Caco-2 (cell line): Measurements from ENCODE around the gene MEF2B. TPM values are rescaled to one million over a fixed set of nuclear protein-coding genes. Genes with fewer than 3 reads are reported as not detected.
A peak's percentile ranks its signal among the peaks of the same experiment; 100 is the strongest.

Experiments used
- BruUV-seq: library from RNA; stranded (reverse); fragments of 400-500 nt; replicated peaks from 2 replicates; lab custom pipeline; 2021; lab: Mats Ljungman, UMichigan
- CTCF ChIA-PET: fragments of 300-600 bp; sonication (Branson Sonifier 250); formaldehyde crosslinking; loops from one replicate; lab custom pipeline; 2022; ENCODE audit warnings: antibody characterized with exemption; lab: Charles Lee
- POLR2A ChIA-PET: fragments of 300-600 bp; sonication (Branson Sonifier 250); formaldehyde crosslinking; loops from one replicate; lab custom pipeline; 2022; ENCODE audit warnings: antibody characterized with exemption; lab: Charles Lee
- DNase-seq, 2 experiments: peaks; one replicate each; pipeline versions ENCODE4 v3.0.0 to v3.0.0-alpha.2; 2020 to 2022
- H3K27me3 ChIP-seq: replicated peaks from 2 replicates; pipeline ENCODE4 v1.6.0; 2011; ENCODE audit warnings: low read length; ENCODE audit not compliant: control insufficient read depth, insufficient read depth
- H3K36me3 ChIP-seq: 2 replicates; pipeline ENCODE4 v1.5.1; 2011; ENCODE audit warnings: low read length; ENCODE audit not compliant: control insufficient read depth, insufficient read depth
- H3K4me1 ChIP-seq: fragments of 250-450 bp; sonication (Bioruptor Pico); 2 replicates; pipeline ENCODE4 v1.5.1; 2020; ENCODE audit warnings: mild to moderate bottlenecking
- H3K4me3 ChIP-seq: 2 replicates; pipeline ENCODE4 v1.5.1; 2011; ENCODE audit warnings: low read depth, mild to moderate bottlenecking, control low read depth, low read length
- H3K9me3 ChIP-seq: fragments of 250-450 bp; sonication (Bioruptor Pico); 2 replicates; pipeline ENCODE4 v1.5.1; 2020; ENCODE audit warnings: mild to moderate bottlenecking, moderate library complexity
- H3K27ac Mint-ChIP-seq: one replicate; pipeline ENCODE4 v1.8.0; 2022; ENCODE audit warnings: mixed read lengths; ENCODE audit not compliant: unreplicated experiment
- H3K27me3 Mint-ChIP-seq: one replicate; pipeline ENCODE4 v1.8.0; 2022; ENCODE audit warnings: mixed read lengths; ENCODE audit not compliant: insufficient read depth, unreplicated experiment
- H3K36me3 Mint-ChIP-seq: one replicate; pipeline ENCODE4 v1.8.0; 2022; ENCODE audit warnings: mild to moderate bottlenecking, mixed read lengths; ENCODE audit not compliant: insufficient read depth, unreplicated experiment
- H3K4me1 Mint-ChIP-seq: one replicate; pipeline ENCODE4 v1.8.0; 2022; ENCODE audit warnings: low read depth, mixed read lengths; ENCODE audit not compliant: unreplicated experiment
- H3K4me3 Mint-ChIP-seq: one replicate; pipeline ENCODE4 v1.8.0; 2022; ENCODE audit warnings: mild to moderate bottlenecking, moderate library complexity, mixed read lengths; ENCODE audit not compliant: unreplicated experiment
- H3K9me3 Mint-ChIP-seq: one replicate; pipeline ENCODE4 v1.8.0; 2022; ENCODE audit warnings: mixed read lengths; ENCODE audit not compliant: unreplicated experiment
- intact Hi-C: fragments of 100-400 bp; cut with micrococcal nuclease; formaldehyde crosslinking; loops from one replicate; pipeline ENCODE4 v1.10.0; 2022; ENCODE audit not compliant: unreplicated experiment
- total RNA-seq: library from RNA; stranded (reverse); gene quantifications from 2 replicates; pipeline ENCODE4 v1.2.3, GENCODE V29; 2022
- TF ChIP-seq, protein P1 (sequence below), 2 experiments: fragments of 200-600 bp in 1 of 2; IDR thresholded peaks; 1 replicate in 1 of 2; 2 replicates in 1 of 2; pipeline versions ENCODE4 v1.5.1 to v1.8.0; 2011 to 2022; ENCODE audit warnings: antibody characterized with exemption in 1 of 2, control low read depth in 1 of 2, inconsistent platforms in 1 of 2, low read depth in 1 of 2, low read length in 1 of 2, mild to moderate bottlenecking in 1 of 2, moderate library complexity in 1 of 2; ENCODE audit not compliant: insufficient read depth in 1 of 2, severe bottlenecking in 1 of 2, unreplicated experiment in 1 of 2

Gene MEF2B
- total RNA-seq, 1 experiment from 2014 or later, result 0.82 TPM

DNA sequence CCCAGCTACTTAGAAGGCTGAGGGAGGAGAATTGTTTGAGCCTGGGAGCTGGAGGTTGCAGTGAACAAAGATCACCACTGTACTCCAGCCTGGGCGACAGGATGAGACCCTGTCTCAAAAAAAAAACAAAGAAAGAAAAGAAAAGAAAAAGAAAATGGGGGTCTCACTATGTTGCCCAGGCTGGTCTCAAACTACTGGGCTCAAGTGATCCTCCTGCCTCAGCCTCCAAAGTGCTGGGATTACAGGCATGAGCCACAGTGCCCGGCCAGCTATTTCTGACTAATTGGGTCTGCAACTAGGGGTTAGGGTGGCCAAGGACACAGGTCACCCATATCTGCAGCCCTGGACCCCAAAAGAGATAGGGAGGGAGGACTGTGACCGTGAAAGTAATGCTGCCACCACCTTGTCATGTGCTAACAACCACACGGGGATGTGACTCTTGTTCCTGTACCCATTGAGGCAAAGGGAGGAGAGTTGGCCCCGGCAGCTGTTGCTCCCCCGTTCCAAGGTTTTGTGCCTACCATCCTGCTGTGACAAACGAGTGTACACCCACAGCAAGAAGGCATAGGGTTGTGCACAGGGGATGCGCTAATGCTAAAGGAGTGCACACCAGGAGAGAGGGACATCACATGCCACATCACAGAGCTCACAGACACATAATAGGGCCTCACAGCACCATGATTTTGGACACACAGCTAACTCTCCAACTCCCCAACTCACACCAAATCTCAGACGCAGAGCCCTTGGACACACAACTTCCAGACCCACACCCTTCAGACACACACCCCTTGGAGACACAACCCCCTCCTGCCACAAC lies 619 bp downstream of the MEF2B start:
- BruUV-seq, result TSS peak; percentile 51
- H3K27me3 Mint-ChIP-seq, result peaks cover 3% of the 10 kb centered on the region

DNA sequence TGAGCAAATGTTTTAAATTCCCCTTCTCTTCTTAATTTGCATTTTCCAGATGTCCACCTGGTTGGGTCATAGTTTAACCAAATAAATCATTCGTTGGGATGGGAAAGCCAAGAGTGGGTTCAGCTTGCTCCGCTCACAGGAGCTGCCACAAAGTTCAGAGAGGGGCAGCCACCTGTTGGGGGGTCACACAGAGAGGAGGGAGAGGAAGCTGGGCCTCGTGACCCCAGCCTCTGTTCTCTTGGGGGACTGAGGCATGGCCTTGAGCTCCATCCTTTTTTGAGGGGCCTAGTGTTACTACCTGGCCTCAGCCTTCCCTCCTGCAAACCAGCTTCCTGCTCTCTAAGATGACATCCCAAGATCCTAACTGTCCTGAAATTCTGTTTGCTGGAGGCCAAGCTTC lies 2.5 kb downstream of the MEF2B start:
- no peak overlapping the region for H3K27ac Mint-ChIP-seq
- no peak overlapping the region for H3K4me3 Mint-ChIP-seq
- H3K27me3 Mint-ChIP-seq, result peaks cover 3% of the 10 kb centered on the region
- TF ChIP-seq, protein P1, sequence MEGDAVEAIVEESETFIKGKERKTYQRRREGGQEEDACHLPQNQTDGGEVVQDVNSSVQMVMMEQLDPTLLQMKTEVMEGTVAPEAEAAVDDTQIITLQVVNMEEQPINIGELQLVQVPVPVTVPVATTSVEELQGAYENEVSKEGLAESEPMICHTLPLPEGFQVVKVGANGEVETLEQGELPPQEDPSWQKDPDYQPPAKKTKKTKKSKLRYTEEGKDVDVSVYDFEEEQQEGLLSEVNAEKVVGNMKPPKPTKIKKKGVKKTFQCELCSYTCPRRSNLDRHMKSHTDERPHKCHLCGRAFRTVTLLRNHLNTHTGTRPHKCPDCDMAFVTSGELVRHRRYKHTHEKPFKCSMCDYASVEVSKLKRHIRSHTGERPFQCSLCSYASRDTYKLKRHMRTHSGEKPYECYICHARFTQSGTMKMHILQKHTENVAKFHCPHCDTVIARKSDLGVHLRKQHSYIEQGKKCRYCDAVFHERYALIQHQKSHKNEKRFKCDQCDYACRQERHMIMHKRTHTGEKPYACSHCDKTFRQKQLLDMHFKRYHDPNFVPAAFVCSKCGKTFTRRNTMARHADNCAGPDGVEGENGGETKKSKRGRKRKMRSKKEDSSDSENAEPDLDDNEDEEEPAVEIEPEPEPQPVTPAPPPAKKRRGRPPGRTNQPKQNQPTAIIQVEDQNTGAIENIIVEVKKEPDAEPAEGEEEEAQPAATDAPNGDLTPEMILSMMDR (IDR thresholded peaks at IDR 0.05; ENCODE audit: insufficient read depth in 1 of 2, low read depth in 1 of 2, low read length in 1 of 2, severe bottlenecking in 1 of 2, unreplicated experiment in 1 of 2), result no peak
- BruUV-seq, result no TSS peak
- intact Hi-C loops, result no loop called here
- Histone ChIP-seq H3K4me1 (no peaks in the 10 kb centered on the region; the same call in 1 of the 2 replicates), H3K36me3 (no peaks in the 10 kb centered on the region), H3K9me3 (no peaks in the 10 kb centered on the region), H3K27me3 (no peaks in the 10 kb centered on the region), H3K4me3 (no peak overlapping the region)
- no peaks in the 10 kb centered on the region for H3K9me3 Mint-ChIP-seq
- H3K36me3 Mint-ChIP-seq, result peaks cover 6% of the 10 kb centered on the region
- H3K4me1 Mint-ChIP-seq, result peaks cover 20% of the 10 kb centered on the region
- no peak for DNase-seq
- CTCF ChIA-PET, result no interaction called here
- POLR2A ChIA-PET, result no interaction called here

More for the DNA sequence above, 619 bp downstream of the MEF2B start:
- ChIA-PET CTCF (interaction anchor here (0.9 kb wide), 1 partner anchor 174 kb away, joined by 3 read pairs; no protein-coding TSS in a partner anchor), POLR2A (no interaction called here)
- Histone ChIP-seq H3K36me3 (no peaks in the 10 kb centered on the region), H3K4me3 (peak overlapping the region; percentile 27), H3K27me3 (no peaks in the 10 kb centered on the region), H3K4me1 (no peaks in the 10 kb centered on the region; the same call in 1 of the 2 replicates), H3K9me3 (no peaks in the 10 kb centered on the region)
- Mint-ChIP-seq H3K4me3 (peak overlapping the region; percentile 59), H3K36me3 (peaks cover 12% of the 10 kb centered on the region), H3K9me3 (no peaks in the 10 kb centered on the region), H3K4me1 (peaks cover 21% of the 10 kb centered on the region), H3K27ac (no peak overlapping the region)
- TF ChIP-seq, protein P1 (IDR thresholded peaks at IDR 0.05; ENCODE audit: insufficient read depth in 1 of 2, low read depth in 1 of 2, low read length in 1 of 2, severe bottlenecking in 1 of 2, unreplicated experiment in 1 of 2), result no peak
- DNase-seq, result no peak
- intact Hi-C loops, result loop anchor here (5.0 kb wide), 1 partner anchor 32 kb away; the partner anchor contains the start of gene TMEM161A

DNA sequence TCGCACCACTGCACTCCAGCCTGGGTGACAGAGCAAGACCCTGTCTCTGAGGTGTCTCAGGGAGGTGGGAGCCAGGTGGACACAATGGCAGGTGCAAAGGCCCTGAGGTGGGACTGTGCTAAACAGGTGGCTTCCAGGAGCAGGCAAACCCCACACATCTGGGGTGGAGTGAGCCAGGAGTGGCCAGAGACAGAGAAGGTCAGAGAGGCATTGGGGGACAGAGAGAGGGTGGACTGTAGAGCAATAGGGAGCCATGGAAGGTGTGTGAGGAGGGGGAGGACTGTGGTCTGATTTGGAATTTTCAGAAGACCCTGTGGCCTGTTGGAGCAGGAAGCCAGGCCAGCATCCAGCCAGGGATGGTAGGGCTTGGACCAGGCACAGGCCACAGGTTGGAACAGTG lies 4.7 kb downstream of the MEF2B start:
- H3K9me3 Mint-ChIP-seq, result no peaks in the 10 kb centered on the region
- H3K36me3 Mint-ChIP-seq, result no peaks in the 10 kb centered on the region
- no peak overlapping the region for H3K27ac Mint-ChIP-seq

More for the DNA sequence above, 4.7 kb downstream of the MEF2B start:
- H3K27me3 ChIP-seq, result no peaks in the 10 kb centered on the region
- TF ChIP-seq, protein P1 (IDR thresholded peaks at IDR 0.05; ENCODE audit: insufficient read depth in 1 of 2, low read depth in 1 of 2, low read length in 1 of 2, severe bottlenecking in 1 of 2, unreplicated experiment in 1 of 2), result no peak
- no peaks in the 10 kb centered on the region for H3K36me3 ChIP-seq
- intact Hi-C loops, result no loop called here
- peaks cover 8% of the 10 kb centered on the region for H3K4me1 Mint-ChIP-seq
- ChIA-PET POLR2A (no interaction called here), CTCF (no interaction called here)
- BruUV-seq, result no TSS peak
- no peaks in the 10 kb centered on the region; the same call in 1 of the 2 replicates for H3K4me1 ChIP-seq
- H3K9me3 ChIP-seq, result no peaks in the 10 kb centered on the region
- no peak for DNase-seq
- H3K4me3 Mint-ChIP-seq, result no peak overlapping the region
- peaks cover 3% of the 10 kb centered on the region for H3K27me3 Mint-ChIP-seq
- no peak overlapping the region for H3K4me3 ChIP-seq
